OCI-LY1 (cell line): ENCODE data around the gene BRI3BP.

Experiments
- H2AFZ ChIP-seq: fragments of 200-600 bp; sonication (generic), shearing (Covaris generic); 2 replicates; pipeline ENCODE4 v1.6.0; 2014; ENCODE audit warnings: antibody characterized with exemption, mild to moderate bottlenecking, low read length
- H3F3A ChIP-seq: fragments of 200-600 bp; sonication (generic), shearing (Covaris generic); 2 replicates; pipeline ENCODE4 v1.6.0; 2014; ENCODE audit warnings: mild to moderate bottlenecking, antibody characterized with exemption, low read length, moderate library complexity; ENCODE audit not compliant: insufficient read depth
- H3K27ac ChIP-seq: fragments of 200-600 bp; sonication (generic); 2 replicates; pipeline ENCODE4 v1.5.1; 2014; ENCODE audit warnings: low read length, mixed run types, mild to moderate bottlenecking, low read depth; ENCODE audit not compliant: poor library complexity, severe bottlenecking
- H3K27me3 ChIP-seq: fragments of 200-600 bp; sonication (generic); 2 replicates; pipeline ENCODE4 v1.6.0; 2014; ENCODE audit warnings: antibody characterized with exemption, mild to moderate bottlenecking, low read length, moderate library complexity; ENCODE audit not compliant: insufficient read depth
- H3K36me3 ChIP-seq: fragments of 200-600 bp; sonication (generic); 2 replicates; pipeline ENCODE4 v1.6.1; 2014; ENCODE audit warnings: mild to moderate bottlenecking, antibody characterized with exemption, low read length, moderate library complexity, mixed read lengths; ENCODE audit not compliant: insufficient read depth
- H3K4me1 ChIP-seq: fragments of 200-600 bp; sonication (generic); 2 replicates; pipeline ENCODE4 v1.5.1; 2014; ENCODE audit warnings: mild to moderate bottlenecking, low read length, moderate library complexity; ENCODE audit not compliant: insufficient read depth, severe bottlenecking
- H3K4me2 ChIP-seq: fragments of 200-600 bp; sonication (generic), shearing (Covaris generic); 2 replicates; pipeline ENCODE4 v1.6.1; 2014; ENCODE audit warnings: low read length
- H3K4me3 ChIP-seq: fragments of 200-600 bp; sonication (generic); 2 replicates; pipeline ENCODE4 v1.5.1; 2014; ENCODE audit warnings: low read length, low read depth, mild to moderate bottlenecking, mixed read lengths; ENCODE audit not compliant: poor library complexity, severe bottlenecking
- H3K79me2 ChIP-seq: fragments of 200-600 bp; shearing (Covaris generic); 2 replicates; pipeline ENCODE4 v1.6.1; 2016; ENCODE audit warnings: mixed run types, low read length, mixed read lengths; ENCODE audit not compliant: insufficient read depth
- H3K9ac ChIP-seq: fragments of 200-600 bp; sonication (generic), shearing (Covaris generic); 2 replicates; pipeline ENCODE4 v1.6.1; 2014; ENCODE audit warnings: mild to moderate bottlenecking, low read length, mixed read lengths
- H3K9me2 ChIP-seq: fragments of 200-600 bp; sonication (generic), shearing (Covaris generic); 2 replicates; pipeline ENCODE4 v1.6.1; 2014; ENCODE audit warnings: low read depth, mild to moderate bottlenecking, low read length, mixed read lengths
- H3K9me3 ChIP-seq: fragments of 200-600 bp; shearing (Covaris generic); 2 replicates; pipeline ENCODE4 v1.6.1; 2014; ENCODE audit warnings: low read length, mixed read lengths
- H4K20me1 ChIP-seq: fragments of 200-600 bp; sonication (generic), shearing (Covaris generic); 2 replicates; pipeline ENCODE4 v1.6.0; 2016; ENCODE audit warnings: mild to moderate bottlenecking, low read length; ENCODE audit not compliant: insufficient read depth
- CTCF ChIP-seq: fragments of 200-600 bp; sonication (generic), shearing (Covaris generic); IDR thresholded peaks from 2 replicates; pipeline ENCODE4 v1.5.1; 2017; ENCODE audit warnings: mild to moderate bottlenecking, antibody characterized with exemption, low read length, moderate library complexity, mixed read lengths
- EZH2 ChIP-seq: fragments of 200-600 bp; sonication (generic), shearing (Covaris generic); IDR thresholded peaks from 2 replicates; pipeline ENCODE4 v1.8.0; 2017; ENCODE audit warnings: borderline replicate concordance, mixed run types, mild to moderate bottlenecking, antibody characterized with exemption, low read length, moderate library complexity, mixed read lengths

Gene BRI3BP

GRCh38 chr12:124952295-124952694 lies 41.1 kb upstream of the BRI3BP start:
- H3K9me3 ChIP-seq = no peaks in the 10 kb centered on the region
- H3K36me3 ChIP-seq = peaks cover 84% of the 10 kb centered on the region
- no peak overlapping the region for H3K9ac ChIP-seq

GRCh38 chr12:124952801-124953200 lies 40.6 kb upstream of the BRI3BP start:
- no peaks in the 10 kb centered on the region for H4K20me1 ChIP-seq
- H2AFZ ChIP-seq = no peak overlapping the region
- H3K9me3 ChIP-seq = no peaks in the 10 kb centered on the region
- H3F3A ChIP-seq = no peaks in the 10 kb centered on the region
- TF ChIP-seq EZH2 = no peak
- no peak overlapping the region for H3K27ac ChIP-seq
- no peak overlapping the region for H3K4me3 ChIP-seq
- no peak overlapping the region for H3K4me2 ChIP-seq
- H3K4me1 ChIP-seq = no peaks in the 10 kb centered on the region
- no peaks in the 10 kb centered on the region for H3K9me2 ChIP-seq
- no peak overlapping the region for H3K9ac ChIP-seq
- no peaks in the 10 kb centered on the region for H3K27me3 ChIP-seq
- no peaks in the 10 kb centered on the region for H3K79me2 ChIP-seq
- peaks cover 81% of the 10 kb centered on the region for H3K36me3 ChIP-seq

More at GRCh38 chr12:124952295-124952694, 41.1 kb upstream of the BRI3BP start:
- TF ChIP-seq CTCF = no peak
- no peak for TF ChIP-seq EZH2
- no peak overlapping the region for H2AFZ ChIP-seq
- H3K4me2 ChIP-seq = no peak overlapping the region
- H3K4me1 ChIP-seq = no peaks in the 10 kb centered on the region
- H3K9me2 ChIP-seq = no peaks in the 10 kb centered on the region
- no peak overlapping the region for H3K4me3 ChIP-seq
- no peaks in the 10 kb centered on the region for H3K27me3 ChIP-seq
- H3K27ac ChIP-seq = no peak overlapping the region
- no peaks in the 10 kb centered on the region for H4K20me1 ChIP-seq
- H3K79me2 ChIP-seq = no peaks in the 10 kb centered on the region
- no peaks in the 10 kb centered on the region for H3F3A ChIP-seq

- Histone ChIP-seq H3F3A (no peaks in the 10 kb centered on the region), H3K36me3 (peaks cover 86% of the 10 kb centered on the region), H3K27me3 (no peaks in the 10 kb centered on the region), H4K20me1 (no peaks in the 10 kb centered on the region), H3K9me2 (no peaks in the 10 kb centered on the region), H3K79me2 (no peaks in the 10 kb centered on the region), H3K9me3 (no peaks in the 10 kb centered on the region), H3K4me2 (no peak overlapping the region), H3K4me3 (no peak overlapping the region), H2AFZ (no peak overlapping the region), H3K9ac (no peak overlapping the region), H3K27ac (no peak overlapping the region), H3K4me1 (no peaks in the 10 kb centered on the region)
- TF ChIP-seq EZH2 (no peak), CTCF (no peak)
These were observed 39.6 kb upstream of the BRI3BP start for GRCh38 chr12:124953689-124954405.

- Histone ChIP-seq H3K36me3 (peaks cover 83% of the 10 kb centered on the region), H3K9me3 (no peaks in the 10 kb centered on the region), H3K4me2 (no peak overlapping the region), H3K9me2 (no peaks in the 10 kb centered on the region), H3K27me3 (no peaks in the 10 kb centered on the region), H3K79me2 (no peaks in the 10 kb centered on the region), H3F3A (no peaks in the 10 kb centered on the region), H3K4me3 (no peak overlapping the region), H4K20me1 (no peaks in the 10 kb centered on the region), H3K9ac (no peak overlapping the region), H3K4me1 (no peaks in the 10 kb centered on the region), H3K27ac (no peak overlapping the region), H2AFZ (no peak overlapping the region)
- TF ChIP-seq EZH2 (no peak), CTCF (no peak)
These were observed 38.7 kb upstream of the BRI3BP start for GRCh38 chr12:124954771-124955170.
